ENCODE results near the gene AQP5. TPM values are rescaled to one million over a fixed set of nuclear protein-coding genes. Genes with fewer than 3 reads are reported as not detected.

AQP5 gene
- total RNA-seq, 2 experiments from 2014 or later: not detected

- H3K36me3 ChIP-seq (ENCODE audit: insufficient read depth, low read length): no peaks in the 10 kb centered on the region
- intact Hi-C loops (cut with micrococcal nuclease; ENCODE audit: unreplicated experiment): loop anchor here (5.0 kb wide), 2 partner anchors 69 to 199 kb away; partner anchors contain the start of gene CERS5
- no peaks in the 10 kb centered on the region for H4K20me1 ChIP-seq (ENCODE audit: insufficient read depth, low read length)
- H3K9me3 ChIP-seq (ENCODE audit: low read length): no peaks in the 10 kb centered on the region
- no peaks in the 10 kb centered on the region for H3K79me2 ChIP-seq (ENCODE audit: insufficient read depth, low read depth, low read length)
- no peak overlapping the region for H3K4me2 ChIP-seq (ENCODE audit: low read length)
- CTCF ChIA-PET (ENCODE audit: unreplicated experiment): interaction anchor here (0.6 to 2.0 kb wide), 5 partner anchors 11 to 796 kb away, joined by 4 to 12 read pairs (median 4); no protein-coding TSS in a partner anchor
- no peak overlapping the region for H3K4me3 ChIP-seq (ENCODE audit: low read depth, low read length, poor library complexity, severe bottlenecking)
- TF ChIP-seq CTCF (conservative IDR thresholded peaks at IDR 0.05; ENCODE audit: low read length) (no peak), EZH2phosphoT487 (IDR thresholded peaks at IDR 0.05; ENCODE audit: borderline replicate concordance, low read depth, low read length) (no peak)
- no TSS peak for BruUV-seq (replicated peaks)
- POLR2A ChIA-PET: interaction anchor here (0.6 to 0.7 kb wide), 2 partner anchors 38 to 56 kb away, joined by 3 to 5 read pairs; no protein-coding TSS in a partner anchor
- H3K27ac ChIP-seq (ENCODE audit: low read depth, low read length, poor library complexity, severe bottlenecking): no peak overlapping the region
- H3K4me1 ChIP-seq (ENCODE audit: insufficient read depth, low read length, poor library complexity, severe bottlenecking): peaks cover 9% of the 10 kb centered on the region
- no peak overlapping the region for H2AFZ ChIP-seq (ENCODE audit: low read length)
- no peak for DNase-seq (ENCODE audit: low spot score)
- no peaks in the 10 kb centered on the region for H3K9me2 ChIP-seq (ENCODE audit: insufficient read depth, low read length)
Measured at GRCh38 chr12:49968471-49968870, 6.8 kb downstream of the AQP5 start.

GRCh38 chr12:49969027-49969426, 7.4 kb downstream of the AQP5 start:
- POLR2A ChIA-PET: interaction anchor here (0.5 to 0.8 kb wide), 3 partner anchors 42 to 81 kb away, joined by 3 to 4 read pairs (median 3); no protein-coding TSS in a partner anchor
- no peaks in the 10 kb centered on the region for H3K79me2 ChIP-seq (ENCODE audit: insufficient read depth, low read depth, low read length)
- H3K9me3 ChIP-seq (ENCODE audit: low read length): no peaks in the 10 kb centered on the region
- H3K4me1 ChIP-seq (ENCODE audit: insufficient read depth, low read length, poor library complexity, severe bottlenecking): peaks cover 9% of the 10 kb centered on the region
- no peaks in the 10 kb centered on the region for H3K36me3 ChIP-seq (ENCODE audit: insufficient read depth, low read length)
- DNase-seq (ENCODE audit: low spot score): no peak
- H3K9me2 ChIP-seq (ENCODE audit: insufficient read depth, low read length): no peaks in the 10 kb centered on the region
- BruUV-seq (replicated peaks): no TSS peak
- H2AFZ ChIP-seq (ENCODE audit: low read length): no peak overlapping the region
- intact Hi-C loops (cut with micrococcal nuclease; ENCODE audit: unreplicated experiment): loop anchor here (5.0 kb wide), 2 partner anchors 68 to 198 kb away; partner anchors contain the start of gene CERS5
- no peaks in the 10 kb centered on the region for H4K20me1 ChIP-seq (ENCODE audit: insufficient read depth, low read length)
- no peak overlapping the region for H3K4me3 ChIP-seq (ENCODE audit: low read depth, low read length, poor library complexity, severe bottlenecking)
- CTCF ChIA-PET (ENCODE audit: unreplicated experiment): no interaction called here
- H3K4me2 ChIP-seq (ENCODE audit: low read length): no peak overlapping the region
- TF ChIP-seq CTCF (conservative IDR thresholded peaks at IDR 0.05; ENCODE audit: low read length) (no peak), EZH2phosphoT487 (IDR thresholded peaks at IDR 0.05; ENCODE audit: borderline replicate concordance, low read depth, low read length) (no peak)
- H3K27ac ChIP-seq (ENCODE audit: low read depth, low read length, poor library complexity, severe bottlenecking): no peak overlapping the region
